NT2/D1 (cell line): ENCODE results near the gene FGF3.

Experiments
- SUZ12 ChIP-seq: IDR thresholded peaks from 2 replicates; pipeline ENCODE4 v1.6.1; 2011; ENCODE audit not compliant: insufficient read length, insufficient read depth; ENCODE audit errors: extremely low read depth
- ZNF274 ChIP-seq: IDR thresholded peaks from 2 replicates; pipeline ENCODE4 v1.6.1; 2011; ENCODE audit warnings: mild to moderate bottlenecking, low read depth, low read length

DNA sequence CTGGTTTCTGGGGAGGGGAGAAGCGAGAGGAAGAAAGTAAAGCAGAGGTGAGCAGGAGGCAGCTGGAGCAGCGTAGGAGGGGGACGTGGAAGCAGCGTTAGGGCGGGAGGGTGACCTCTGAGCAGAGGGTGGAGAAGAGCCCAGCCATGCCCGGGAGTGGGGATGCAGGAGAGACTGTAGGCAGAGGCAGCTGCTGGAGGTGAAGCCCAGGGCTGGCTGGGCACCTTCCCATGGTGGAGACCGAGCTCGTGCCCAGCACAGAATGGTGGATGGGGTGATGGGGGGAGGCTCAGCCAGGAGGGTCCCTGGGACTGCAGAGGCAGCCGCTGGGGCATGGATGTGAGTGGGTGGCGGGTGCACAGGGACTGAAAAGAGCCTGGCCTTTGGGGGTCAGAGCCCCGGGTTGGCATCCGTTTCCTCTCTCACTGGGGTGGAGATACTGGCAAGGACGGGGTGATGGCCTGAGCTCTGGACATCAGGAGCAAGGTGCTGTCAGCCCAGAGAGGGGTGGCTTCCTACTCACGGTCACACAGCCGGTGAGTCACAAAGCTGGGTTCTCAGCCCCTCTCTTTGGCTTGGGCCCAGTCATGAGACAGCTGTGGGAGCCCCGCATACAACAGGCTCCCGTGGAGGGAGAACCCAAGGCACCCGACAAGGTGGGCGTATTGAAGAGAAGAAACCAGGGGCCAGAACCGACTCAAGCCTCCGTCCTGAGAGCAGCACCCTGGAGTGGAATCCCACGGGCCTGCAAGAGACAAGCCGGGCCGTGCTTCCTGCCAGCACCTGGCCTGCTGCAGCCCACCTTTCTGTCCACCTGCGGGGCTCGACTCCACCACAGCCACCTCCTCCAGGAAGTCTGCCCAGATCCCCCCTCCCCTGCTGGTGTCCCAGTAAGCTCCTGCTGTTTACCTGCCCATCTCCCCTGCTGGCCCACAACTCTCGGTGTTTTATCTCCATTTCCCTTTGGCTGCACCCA is 45.8 kb upstream of the FGF3 start:
- TF ChIP-seq ZNF274, result no peak
- no peak for TF ChIP-seq SUZ12
